HG02973 (cell line): ENCODE results near the gene KIR3DL3.
"Not testable (repeated sequence)": the region's sequence is repeated elsewhere in the genome, so short reads cannot be mapped to it uniquely, and the experiment has no call there.

Experiments used
- ATAC-seq: cut with Tn5 transposase; IDR thresholded peaks from one replicate; pipeline ENCODE4 v1.9.1; 2021; ENCODE audit warnings: moderate library complexity; ENCODE audit not compliant: unreplicated experiment

Gene KIR3DL3

GRCh38 chr19:54729416-54730188, 5.4 kb downstream of the KIR3DL3 start:
- ATAC-seq = no peak

GRCh38 chr19:54731191-54731590, 6.9 kb downstream of the KIR3DL3 start:
- no peak for ATAC-seq

DNA sequence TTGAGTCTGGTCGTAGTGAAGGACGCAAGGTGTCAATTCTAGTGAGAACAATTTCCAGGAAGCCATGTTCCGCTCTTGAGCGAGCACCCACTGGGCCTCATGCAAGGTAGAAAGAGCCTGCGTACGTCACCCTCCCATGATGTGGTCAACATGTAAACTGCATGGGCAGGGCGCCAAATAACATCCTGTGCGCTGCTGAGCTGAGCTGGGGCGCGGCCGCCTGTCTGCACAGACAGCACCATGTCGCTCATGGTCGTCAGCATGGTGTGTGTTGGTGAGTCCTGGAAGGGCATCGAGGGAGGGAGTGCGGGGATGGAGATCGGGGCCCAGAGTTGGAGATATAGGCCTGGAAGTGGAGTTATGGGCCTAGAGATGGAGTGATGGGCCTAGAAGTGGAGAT, 14.1 kb downstream of the KIR3DL3 start, which contains the start of gene KIR2DL3:
Gene KIR2DL3, plus strand, starts transcription at position 208 of the 400 bp plus-strand sequence. Its CDS starts 33 bp downstream, at position 241.
- ATAC-seq = not testable (repeated sequence)

- ATAC-seq = no peak
Measured at GRCh38 chr19:54738715-54739114, 14.5 kb downstream of the KIR3DL3 start.

- ATAC-seq = no peak
Measured at GRCh38 chr19:54739587-54740497, 15.6 kb downstream of the KIR3DL3 start.

DNA sequence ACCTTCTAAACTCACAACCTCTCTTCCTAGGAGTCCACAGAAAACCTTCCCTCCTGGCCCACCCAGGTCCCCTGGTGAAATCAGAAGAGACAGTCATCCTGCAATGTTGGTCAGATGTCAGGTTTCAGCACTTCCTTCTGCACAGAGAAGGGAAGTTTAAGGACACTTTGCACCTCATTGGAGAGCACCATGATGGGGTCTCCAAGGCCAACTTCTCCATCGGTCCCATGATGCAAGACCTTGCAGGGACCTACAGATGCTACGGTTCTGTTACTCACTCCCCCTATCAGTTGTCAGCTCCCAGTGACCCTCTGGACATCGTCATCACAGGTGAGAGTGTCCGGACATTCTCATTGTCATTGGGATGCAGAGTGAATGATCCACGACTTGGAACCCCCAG, 17.7 kb downstream of the KIR3DL3 start:
- not testable (repeated sequence) for ATAC-seq

GRCh38 chr19:54744080-54744479, 19.8 kb downstream of the KIR3DL3 start:
- ATAC-seq = not testable (repeated sequence)

- ATAC-seq = not testable (repeated sequence)
Measured at GRCh38 chr19:54747614-54748322, 23.5 kb downstream of the KIR3DL3 start.

- not testable (repeated sequence) for ATAC-seq
Measured at GRCh38 chr19:54750276-54750675, 26.0 kb downstream of the KIR3DL3 start.

DNA sequence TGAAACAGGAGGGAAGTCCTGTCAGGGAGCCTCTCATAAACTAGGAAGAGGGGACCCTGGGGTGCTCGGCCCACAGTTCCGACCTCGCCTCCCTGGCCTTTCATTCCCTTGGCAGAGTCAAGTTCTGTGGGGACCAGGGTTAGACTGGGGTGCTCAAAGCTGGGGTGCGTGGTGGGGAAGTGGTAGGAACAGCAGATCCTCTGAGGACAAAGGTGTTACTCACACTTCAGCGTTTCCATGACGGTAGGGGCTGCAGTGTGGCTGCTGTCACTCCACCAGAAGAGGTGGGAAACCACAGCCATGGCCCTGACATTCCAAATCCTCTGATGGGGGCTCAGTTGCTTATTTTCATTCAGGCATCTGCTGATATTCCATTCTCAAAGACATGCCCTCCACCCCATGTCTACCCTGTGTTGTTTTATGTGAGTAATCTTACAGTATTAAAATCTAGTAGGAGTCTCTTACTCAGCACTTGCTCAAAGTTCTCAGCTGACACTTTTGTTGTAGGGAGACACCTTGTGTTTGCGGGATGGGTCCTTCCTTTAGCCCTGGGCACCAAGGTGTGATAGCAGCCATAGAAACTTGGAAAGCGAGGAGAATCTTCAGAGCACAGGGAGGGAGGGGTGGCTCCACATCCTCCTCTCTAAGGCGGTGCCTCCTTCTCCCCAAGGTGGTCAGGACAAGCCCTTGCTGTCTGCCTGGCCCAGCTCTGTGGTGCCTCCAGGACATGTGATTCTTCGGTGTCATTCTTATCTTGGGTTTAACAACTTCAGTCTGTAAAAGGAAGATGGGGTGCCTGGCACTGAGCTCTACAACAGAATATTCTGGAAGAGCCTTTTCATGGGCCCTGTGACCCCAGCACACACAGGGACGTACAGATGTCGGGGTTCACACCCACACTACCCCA, 32.2 kb downstream of the KIR3DL3 start:
- not testable (repeated sequence) for ATAC-seq

DNA sequence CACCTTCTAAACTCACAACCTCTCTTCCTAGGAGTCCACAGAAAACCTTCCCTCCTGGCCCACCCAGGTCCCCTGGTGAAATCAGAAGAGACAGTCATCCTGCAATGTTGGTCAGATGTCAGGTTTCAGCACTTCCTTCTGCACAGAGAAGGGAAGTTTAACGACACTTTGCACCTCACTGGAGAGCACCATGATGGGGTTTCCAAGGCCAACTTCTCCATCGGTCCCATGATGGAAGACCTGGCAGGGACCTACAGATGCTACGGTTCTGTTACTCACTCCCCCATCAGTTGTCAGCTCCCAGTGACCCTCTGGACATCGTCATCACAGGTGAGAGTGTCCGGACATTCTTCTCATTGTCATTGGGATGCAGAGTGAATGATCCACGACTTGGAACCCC, 34.3 kb downstream of the KIR3DL3 start:
- ATAC-seq = not testable (repeated sequence)

DNA sequence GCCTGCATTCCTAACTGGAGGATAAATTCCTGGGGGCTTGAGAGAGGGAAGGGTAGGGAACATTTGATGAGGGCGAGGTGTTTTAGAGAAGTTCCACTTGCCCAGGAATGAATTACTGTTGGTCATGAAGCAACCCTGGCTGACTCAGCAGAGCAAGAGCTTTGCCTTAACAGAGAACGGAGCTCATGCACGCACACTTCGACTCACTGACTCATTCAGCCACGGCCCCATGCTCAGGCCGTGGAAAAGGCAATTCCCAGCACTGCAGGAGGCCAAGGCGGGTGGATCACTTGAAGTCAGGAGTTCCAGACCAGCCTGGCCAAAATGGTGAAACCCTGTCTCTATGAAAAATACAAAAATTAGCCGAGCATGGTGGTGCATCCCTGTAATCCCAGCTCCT, 40.0 kb downstream of the KIR3DL3 start:
- ATAC-seq = not testable (repeated sequence)

DNA sequence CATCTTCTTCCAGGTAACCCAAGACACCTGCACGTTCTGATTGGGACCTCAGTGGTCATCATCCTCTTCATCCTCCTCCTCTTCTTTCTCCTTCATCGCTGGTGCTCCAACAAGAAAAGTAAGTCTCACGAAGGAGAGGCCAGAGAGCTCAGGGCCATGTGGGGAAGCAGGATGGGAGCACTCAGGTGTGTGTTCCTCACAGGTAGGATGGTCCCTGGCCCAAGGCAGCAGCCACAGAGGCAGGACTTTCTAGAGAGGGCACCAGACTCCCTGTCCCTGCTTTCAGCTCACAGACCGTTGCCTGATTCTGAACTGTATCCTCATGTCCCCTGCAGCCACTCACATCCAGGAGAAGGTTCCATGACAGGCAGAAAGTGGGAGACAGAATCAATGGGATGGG, 42.2 kb downstream of the KIR3DL3 start:
- ATAC-seq = not testable (repeated sequence)

GRCh38 chr19:54769646-54770045, 45.4 kb downstream of the KIR3DL3 start, which contains the start of gene KIR2DL1:
Gene KIR2DL1 (plus strand): TSS chr19:54769793. CDS start chr19:54769851, 58 bp downstream.
- ATAC-seq = not testable (repeated sequence)

- ATAC-seq = not testable (repeated sequence)
Measured at GRCh38 chr19:54770511-54770910, 46.3 kb downstream of the KIR3DL3 start.

DNA sequence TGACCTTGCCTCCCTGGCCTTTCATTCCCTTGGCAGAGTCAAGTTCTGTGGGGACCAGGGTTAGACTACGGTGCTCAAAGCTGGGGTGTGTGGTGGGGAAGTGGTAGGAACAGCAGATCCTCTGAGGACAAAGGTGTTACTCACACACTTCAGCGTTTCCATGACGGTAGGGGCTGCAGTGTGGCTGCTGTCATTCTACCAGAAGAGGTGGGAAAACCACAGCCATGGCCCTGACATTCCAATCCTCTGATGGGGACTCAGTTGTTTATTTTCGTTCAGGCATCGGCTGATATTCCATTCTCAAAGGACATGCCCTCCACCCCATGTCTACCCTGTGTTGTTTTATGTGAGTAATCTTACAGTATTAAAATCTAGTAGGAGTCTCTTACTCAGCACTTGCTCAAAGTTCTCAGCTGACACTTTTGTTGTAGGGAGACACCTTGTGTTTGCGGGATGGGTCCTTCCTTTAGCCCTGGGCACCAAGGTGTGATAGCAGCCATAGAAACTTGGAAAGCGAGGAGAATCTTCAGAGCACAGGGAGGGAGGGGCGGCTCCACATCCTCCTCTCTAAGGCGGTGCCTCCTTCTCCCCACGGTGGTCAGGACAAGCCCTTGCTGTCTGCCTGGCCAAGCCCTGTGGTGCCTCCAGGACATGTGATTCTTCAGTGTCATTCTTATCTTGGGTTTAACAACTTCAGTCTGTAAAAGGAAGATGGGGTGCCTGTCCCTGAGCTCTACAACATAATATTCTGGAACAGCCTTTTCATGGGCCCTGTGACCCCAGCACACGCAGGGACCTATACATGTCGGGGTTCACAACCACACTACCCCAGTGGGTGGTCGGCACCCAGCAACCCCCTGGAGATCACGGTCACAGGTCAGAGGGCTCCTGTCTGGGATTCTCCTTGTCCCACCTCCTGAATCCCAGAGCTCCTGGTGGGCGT, 47.0 kb downstream of the KIR3DL3 start:
- not testable (repeated sequence) for ATAC-seq

DNA sequence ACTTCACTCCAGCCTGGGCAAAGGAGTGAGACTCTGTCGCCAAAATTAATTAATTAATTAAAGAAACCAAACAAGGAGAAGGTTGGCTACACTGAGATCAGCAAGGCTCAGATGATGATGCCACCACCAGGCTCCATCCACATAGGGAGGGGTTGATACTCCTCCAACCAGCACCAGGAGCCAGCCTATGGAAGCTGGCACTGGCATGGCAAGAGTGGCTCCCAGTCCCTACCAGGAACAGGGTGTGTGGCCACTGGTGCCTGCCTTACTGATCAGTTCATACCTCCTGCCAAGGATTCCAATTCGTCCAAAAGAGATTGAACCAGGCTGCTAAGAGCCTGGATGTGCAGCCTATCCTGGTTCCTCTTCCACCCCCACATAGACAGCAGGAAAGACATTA, 48.4 kb downstream of the KIR3DL3 start:
- ATAC-seq = not testable (repeated sequence)

GRCh38 chr19:54775095-54775815, 51.0 kb downstream of the KIR3DL3 start:
- ATAC-seq = not testable (repeated sequence)
